ENCODE measurements around the gene DNAH14.

- TF ChIP-seq CTCF (IDR thresholded peaks at IDR 0.05; ENCODE audit: poor library complexity) (no peak), EZH2 (IDR thresholded peaks at IDR 0.05; ENCODE audit: borderline replicate concordance) (no peak), EZH2phosphoT487 (IDR thresholded peaks at IDR 0.05; ENCODE audit: low read depth, severe bottlenecking, unreplicated experiment) (no peak)
Measured at GRCh38 chr1:225446981-225447615, 517.6 kb downstream of the DNAH14 start.
